Astrocyte of the cerebellum (primary cell): ENCODE measurements around the gene ZNF70.

Experiments
- DNase-seq: peaks from one replicate; pipeline ENCODE4 v3.0.0-alpha.2; 2011; ENCODE audit warnings: low read depth
- H3K4me3 ChIP-seq: 2 replicates; pipeline ENCODE4 v1.5.1; 2011; ENCODE audit warnings: mild to moderate bottlenecking, low read depth, low read length, moderate library complexity
- in situ Hi-C: cut with HindIII; loops from 2 replicates; pipeline ENCODE4 v1.10.0; 2017; ENCODE audit warnings: low sequenced_read_pairs
- TF ChIP-seq, protein P1 (sequence below): IDR thresholded peaks from 2 replicates; pipeline ENCODE4 v1.5.1; 2012; ENCODE audit warnings: low read length, low read depth, moderate library complexity, mild to moderate bottlenecking; ENCODE audit errors: missing control alignments

Gene ZNF70

GRCh38 chr22:23760056-23760455, 9.1 kb upstream of the ZNF70 start:
- in situ Hi-C loops: no loop called here
- H3K4me3 ChIP-seq: no peak overlapping the region

DNA sequence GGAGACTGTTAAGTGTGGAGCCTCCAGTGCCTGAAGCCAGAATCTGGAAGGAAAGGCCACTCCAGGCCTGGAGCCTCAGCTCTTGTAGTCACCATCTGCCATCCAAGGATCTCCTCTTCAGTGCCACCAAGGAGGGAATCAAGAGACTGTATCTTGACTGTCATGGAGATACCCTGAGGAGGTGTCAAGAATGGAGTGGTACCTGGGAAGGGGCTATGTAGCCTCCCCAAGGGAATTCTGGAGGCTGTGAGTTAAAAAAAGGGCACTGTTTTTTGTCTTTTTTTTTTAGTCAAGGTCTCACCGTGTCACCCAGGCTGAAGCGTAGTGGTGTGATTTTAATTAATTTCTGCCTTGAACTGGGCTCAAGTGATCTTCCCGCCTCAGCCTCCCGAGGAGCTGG, 8.7 kb upstream of the ZNF70 start:
- TF ChIP-seq, protein P1, sequence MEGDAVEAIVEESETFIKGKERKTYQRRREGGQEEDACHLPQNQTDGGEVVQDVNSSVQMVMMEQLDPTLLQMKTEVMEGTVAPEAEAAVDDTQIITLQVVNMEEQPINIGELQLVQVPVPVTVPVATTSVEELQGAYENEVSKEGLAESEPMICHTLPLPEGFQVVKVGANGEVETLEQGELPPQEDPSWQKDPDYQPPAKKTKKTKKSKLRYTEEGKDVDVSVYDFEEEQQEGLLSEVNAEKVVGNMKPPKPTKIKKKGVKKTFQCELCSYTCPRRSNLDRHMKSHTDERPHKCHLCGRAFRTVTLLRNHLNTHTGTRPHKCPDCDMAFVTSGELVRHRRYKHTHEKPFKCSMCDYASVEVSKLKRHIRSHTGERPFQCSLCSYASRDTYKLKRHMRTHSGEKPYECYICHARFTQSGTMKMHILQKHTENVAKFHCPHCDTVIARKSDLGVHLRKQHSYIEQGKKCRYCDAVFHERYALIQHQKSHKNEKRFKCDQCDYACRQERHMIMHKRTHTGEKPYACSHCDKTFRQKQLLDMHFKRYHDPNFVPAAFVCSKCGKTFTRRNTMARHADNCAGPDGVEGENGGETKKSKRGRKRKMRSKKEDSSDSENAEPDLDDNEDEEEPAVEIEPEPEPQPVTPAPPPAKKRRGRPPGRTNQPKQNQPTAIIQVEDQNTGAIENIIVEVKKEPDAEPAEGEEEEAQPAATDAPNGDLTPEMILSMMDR: no peak
- in situ Hi-C loops: no loop called here
- DNase-seq: no peak
- no peak overlapping the region for H3K4me3 ChIP-seq

More at GRCh38 chr22:23760056-23760455, 9.1 kb upstream of the ZNF70 start:
- DNase-seq: no peak
- TF ChIP-seq, protein P1: no peak

DNA sequence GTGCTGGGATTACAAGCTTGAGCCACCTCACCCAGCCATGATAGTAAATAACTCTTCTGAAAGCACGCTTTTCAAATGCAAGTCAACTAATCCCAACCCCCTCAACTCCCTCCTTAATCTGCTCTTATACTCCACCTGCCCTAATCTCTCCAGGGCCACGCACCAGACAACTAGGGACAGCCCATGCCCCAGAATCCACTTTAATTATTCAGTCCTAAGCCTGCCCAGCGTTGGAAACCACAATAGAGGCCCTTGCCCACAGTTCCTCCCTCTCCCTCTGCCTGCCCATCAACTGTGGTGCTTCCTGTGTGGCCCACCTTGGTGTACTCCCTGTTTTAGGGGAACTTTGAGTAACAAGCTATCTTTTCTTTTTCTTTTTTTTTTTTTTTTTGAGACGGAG, 6.0 kb upstream of the ZNF70 start:
- TF ChIP-seq, protein P1: no peak
- no peak overlapping the region for H3K4me3 ChIP-seq
- in situ Hi-C loops: no loop called here
- no peak for DNase-seq

- DNase-seq: no peak
- no peak overlapping the region for H3K4me3 ChIP-seq
- in situ Hi-C loops: no loop called here
- TF ChIP-seq, protein P1: no peak
Measured at GRCh38 chr22:23755711-23756110, 4.8 kb upstream of the ZNF70 start.

GRCh38 chr22:23754980-23755636, 4.2 kb upstream of the ZNF70 start:
- H3K4me3 ChIP-seq: no peak overlapping the region
- no peak for DNase-seq
- TF ChIP-seq, protein P1: no peak
- in situ Hi-C loops: no loop called here

GRCh38 chr22:23754220-23754919, 3.5 kb upstream of the ZNF70 start, which contains the start of gene VPREB3:
Gene VPREB3, minus strand, starts transcription at chr22:23754425. Its CDS starts 62 bp downstream, at chr22:23754363.
- in situ Hi-C loops: no loop called here
- H3K4me3 ChIP-seq: no peak within 1 kb of the TSS
- TF ChIP-seq, protein P1: no peak
- no peak for DNase-seq
